ENCODE results near the gene ZDHHC6.

GRCh38 chr10:112442063-112442462 is 4.7 kb downstream of the ZDHHC6 start:
- no peak for TF ChIP-seq POLR2A (IDR thresholded peaks at IDR 0.05)
- TF ChIP-seq CTCF (IDR thresholded peaks at IDR 0.05), result no peak
